Astrocyte (in vitro differentiated cells and primary cell): ENCODE measurements around the gene DYNLT3. TPM values are rescaled to one million over a fixed set of nuclear protein-coding genes. Genes with fewer than 3 reads are reported as not detected.

Experiments used
- DNase-seq: peaks from one replicate; pipeline ENCODE4 v3.0.0-alpha.2; 2010; ENCODE audit warnings: low read depth
- FAIRE-seq: peaks from 2 replicates; lab custom pipeline; 2011; peaks lifted over from hg19 to GRCh38; lab: Jason Lieb, UNC
- H2AFZ ChIP-seq: 2 replicates; pipeline ENCODE4 v1.6.0; 2012; ENCODE audit warnings: low read depth, low read length, inconsistent platforms
- H3K27ac ChIP-seq: 2 replicates; pipeline ENCODE4 v1.5.1; 2011; ENCODE audit warnings: low read depth, low read length, inconsistent platforms
- H3K27me3 ChIP-seq: 2 replicates; pipeline ENCODE4 v1.6.0; 2011; ENCODE audit warnings: low read length, inconsistent platforms; ENCODE audit not compliant: insufficient read depth
- H3K36me3 ChIP-seq: 2 replicates; pipeline ENCODE4 v1.5.1; 2011; ENCODE audit warnings: low read length, inconsistent platforms; ENCODE audit not compliant: insufficient read depth
- H3K4me1 ChIP-seq: 2 replicates; pipeline ENCODE4 v1.5.1; 2011; ENCODE audit warnings: low read length, inconsistent platforms; ENCODE audit not compliant: insufficient read depth
- H3K4me2 ChIP-seq: 2 replicates; pipeline ENCODE4 v1.6.0; 2012; ENCODE audit warnings: low read length, inconsistent platforms
- H3K4me3 ChIP-seq: 2 replicates; pipeline ENCODE4 v1.5.1; 2011; ENCODE audit warnings: low read depth, mild to moderate bottlenecking, low read length, inconsistent platforms; ENCODE audit not compliant: insufficient read depth
- H3K79me2 ChIP-seq: 2 replicates; pipeline ENCODE4 v1.6.0; 2012; ENCODE audit warnings: mild to moderate bottlenecking, low read length, inconsistent platforms; ENCODE audit not compliant: insufficient read depth
- H3K9ac ChIP-seq: 2 replicates; pipeline ENCODE4 v1.6.0; 2012; ENCODE audit warnings: mild to moderate bottlenecking, low read length, inconsistent platforms
- H3K9me3 ChIP-seq: 2 replicates; pipeline ENCODE4 v1.5.1; 2012; ENCODE audit warnings: low read depth, mild to moderate bottlenecking, low read length, inconsistent platforms; ENCODE audit not compliant: insufficient read depth
- H4K20me1 ChIP-seq: 2 replicates; pipeline ENCODE4 v1.6.0; 2012; ENCODE audit warnings: low read length, inconsistent platforms; ENCODE audit not compliant: insufficient read depth
- H3K27ac Mint-ChIP-seq: one replicate; pipeline ENCODE4 v1.8.0; 2021; ENCODE audit warnings: mild to moderate bottlenecking, mixed read lengths; ENCODE audit not compliant: unreplicated experiment
- H3K27me3 Mint-ChIP-seq: one replicate; pipeline ENCODE4 v1.8.0; 2021; ENCODE audit warnings: low read depth, mixed read lengths; ENCODE audit not compliant: unreplicated experiment
- H3K36me3 Mint-ChIP-seq: one replicate; pipeline ENCODE4 v1.8.0; 2021; ENCODE audit warnings: low read depth, mixed read lengths; ENCODE audit not compliant: unreplicated experiment
- H3K4me1 Mint-ChIP-seq: one replicate; pipeline ENCODE4 v1.8.0; 2021; ENCODE audit warnings: low read depth, mixed read lengths; ENCODE audit not compliant: unreplicated experiment
- H3K4me3 Mint-ChIP-seq: one replicate; pipeline ENCODE4 v1.8.0; 2021; ENCODE audit warnings: mild to moderate bottlenecking, moderate library complexity, mixed read lengths; ENCODE audit not compliant: unreplicated experiment
- H3K9me3 Mint-ChIP-seq: one replicate; pipeline ENCODE4 v1.8.0; 2021; ENCODE audit warnings: mild to moderate bottlenecking, mixed read lengths; ENCODE audit not compliant: unreplicated experiment
- EZH2 ChIP-seq: IDR thresholded peaks from 2 replicates; pipeline ENCODE4 v1.6.1; 2012; ENCODE audit warnings: mild to moderate bottlenecking, low read length, inconsistent platforms; ENCODE audit not compliant: insufficient read depth
- total RNA-seq: library from RNA; stranded (reverse); gene quantifications from 2 replicates; pipeline ENCODE4 v1.2.1, GENCODE V29; 2021
- TF ChIP-seq, protein P1 (sequence below): IDR thresholded peaks from 2 replicates; pipeline ENCODE4 v1.5.1; 2011; ENCODE audit warnings: low read depth, mild to moderate bottlenecking, inconsistent platforms, low read length, moderate library complexity; ENCODE audit not compliant: insufficient read depth

The DYNLT3 gene
- total RNA-seq, 1 donor from 2014 or later = 36.5 TPM

- Histone ChIP-seq H4K20me1 (no peaks in the 10 kb centered on the region), H3K9me3 (no peaks in the 10 kb centered on the region), H3K27me3 (no peaks in the 10 kb centered on the region), H3K9ac (peak overlapping the region; percentile 89), H3K4me3 (peak overlapping the region; percentile 70), H3K4me2 (peak overlapping the region; percentile 86), H3K79me2 (peaks cover 5% of the 10 kb centered on the region), H2AFZ (peak overlapping the region; percentile 75), H3K27ac (peak overlapping the region; percentile 63), H3K4me1 (no peaks in the 10 kb centered on the region), H3K36me3 (no peaks in the 10 kb centered on the region)
- Mint-ChIP-seq H3K4me3 (peak overlapping the region; percentile 79), H3K27ac (peak overlapping the region; percentile 9), H3K36me3 (no peaks in the 10 kb centered on the region), H3K9me3 (no peaks in the 10 kb centered on the region), H3K4me1 (peaks cover 6% of the 10 kb centered on the region), H3K27me3 (no peaks in the 10 kb centered on the region)
- TF ChIP-seq, protein P1, sequence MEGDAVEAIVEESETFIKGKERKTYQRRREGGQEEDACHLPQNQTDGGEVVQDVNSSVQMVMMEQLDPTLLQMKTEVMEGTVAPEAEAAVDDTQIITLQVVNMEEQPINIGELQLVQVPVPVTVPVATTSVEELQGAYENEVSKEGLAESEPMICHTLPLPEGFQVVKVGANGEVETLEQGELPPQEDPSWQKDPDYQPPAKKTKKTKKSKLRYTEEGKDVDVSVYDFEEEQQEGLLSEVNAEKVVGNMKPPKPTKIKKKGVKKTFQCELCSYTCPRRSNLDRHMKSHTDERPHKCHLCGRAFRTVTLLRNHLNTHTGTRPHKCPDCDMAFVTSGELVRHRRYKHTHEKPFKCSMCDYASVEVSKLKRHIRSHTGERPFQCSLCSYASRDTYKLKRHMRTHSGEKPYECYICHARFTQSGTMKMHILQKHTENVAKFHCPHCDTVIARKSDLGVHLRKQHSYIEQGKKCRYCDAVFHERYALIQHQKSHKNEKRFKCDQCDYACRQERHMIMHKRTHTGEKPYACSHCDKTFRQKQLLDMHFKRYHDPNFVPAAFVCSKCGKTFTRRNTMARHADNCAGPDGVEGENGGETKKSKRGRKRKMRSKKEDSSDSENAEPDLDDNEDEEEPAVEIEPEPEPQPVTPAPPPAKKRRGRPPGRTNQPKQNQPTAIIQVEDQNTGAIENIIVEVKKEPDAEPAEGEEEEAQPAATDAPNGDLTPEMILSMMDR = no peak
- no peak for TF ChIP-seq EZH2
- DNase-seq (no peak), FAIRE-seq (no peak)
Measured at GRCh38 chrX:37846558-37846933, 825 bp downstream of the DYNLT3 start.

DNA sequence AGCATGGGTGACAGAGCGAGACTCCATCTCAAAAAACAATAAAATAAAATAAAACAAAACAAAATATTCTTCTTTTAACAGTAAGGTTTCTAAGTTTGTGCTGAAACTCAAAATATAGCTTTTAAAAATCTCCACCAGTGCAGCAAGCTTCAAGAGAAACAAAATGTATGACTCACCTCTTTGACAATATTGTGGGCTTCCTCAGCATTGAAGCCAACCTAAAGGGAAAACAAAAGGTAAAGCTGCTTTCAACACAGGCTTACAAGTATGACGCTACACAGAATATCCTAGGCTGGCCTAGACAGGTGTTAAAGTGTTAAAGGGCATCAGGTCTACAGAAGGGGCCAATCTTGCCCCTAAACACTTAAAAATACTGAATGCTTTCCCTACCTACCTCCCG is 1.2 kb downstream of the DYNLT3 start:
- Mint-ChIP-seq H3K27me3 (no peaks in the 10 kb centered on the region), H3K4me1 (peaks cover 6% of the 10 kb centered on the region), H3K4me3 (peak overlapping the region; percentile 79), H3K9me3 (no peaks in the 10 kb centered on the region), H3K27ac (peak overlapping the region; percentile 9), H3K36me3 (no peaks in the 10 kb centered on the region)
- DNase-seq = peak; percentile 28
- Histone ChIP-seq H3K79me2 (peaks cover 5% of the 10 kb centered on the region), H4K20me1 (no peaks in the 10 kb centered on the region), H3K9ac (peak overlapping the region; percentile 89), H3K4me2 (peak overlapping the region; percentile 86), H3K9me3 (no peaks in the 10 kb centered on the region), H3K27ac (peak overlapping the region; percentile 63), H3K27me3 (no peaks in the 10 kb centered on the region), H3K4me3 (peak overlapping the region; percentile 70), H2AFZ (no peak overlapping the region), H3K36me3 (peaks cover 4% of the 10 kb centered on the region), H3K4me1 (no peaks in the 10 kb centered on the region)
- TF ChIP-seq, protein P1 = no peak
- no peak for TF ChIP-seq EZH2
- no peak for FAIRE-seq

DNA sequence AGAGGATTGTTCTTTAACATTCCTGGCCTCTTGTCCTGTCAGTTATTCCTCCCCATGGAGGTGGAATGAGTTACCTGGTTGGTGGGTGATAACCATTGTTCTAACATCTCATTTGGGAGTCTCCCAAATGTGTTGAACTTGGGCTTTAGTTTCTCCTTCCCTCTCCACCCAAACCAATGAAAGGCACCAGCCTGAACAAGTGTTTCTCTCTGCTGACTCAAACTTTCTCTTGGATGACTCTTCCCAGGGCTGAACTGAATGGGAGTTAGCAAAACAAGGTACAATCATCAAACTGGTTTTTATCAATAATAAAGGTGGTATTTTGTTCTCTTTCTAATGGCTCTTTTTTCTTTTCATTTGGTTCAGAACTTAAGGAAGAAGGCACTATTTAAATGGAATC is 2.7 kb downstream of the DYNLT3 start:
- no peak overlapping the region for H2AFZ ChIP-seq
- no peak overlapping the region for H3K27ac ChIP-seq
- H3K4me1 Mint-ChIP-seq = peaks cover 6% of the 10 kb centered on the region
- no peaks in the 10 kb centered on the region for H4K20me1 ChIP-seq
- TF ChIP-seq, protein P1 = no peak
- no peak for TF ChIP-seq EZH2
- no peaks in the 10 kb centered on the region for H3K9me3 Mint-ChIP-seq
- H3K9ac ChIP-seq = no peak overlapping the region
- no peak for DNase-seq
- no peak overlapping the region for H3K27ac Mint-ChIP-seq
- H3K4me1 ChIP-seq = no peaks in the 10 kb centered on the region
- peaks cover 8% of the 10 kb centered on the region for H3K36me3 ChIP-seq
- H3K4me3 ChIP-seq = no peak overlapping the region
- peak overlapping the region; percentile 22 for H3K4me2 ChIP-seq
- H3K27me3 Mint-ChIP-seq = no peaks in the 10 kb centered on the region
- H3K36me3 Mint-ChIP-seq = no peaks in the 10 kb centered on the region
- no peak overlapping the region for H3K4me3 Mint-ChIP-seq
- H3K27me3 ChIP-seq = no peaks in the 10 kb centered on the region
- no peak for FAIRE-seq
- no peaks in the 10 kb centered on the region for H3K9me3 ChIP-seq
- peaks cover 5% of the 10 kb centered on the region for H3K79me2 ChIP-seq
